Stimulated activated naive CD8-positive, alpha-beta T cell treated with anti-CD3 and anti-CD28 coated beads, Interleukin-15, Interleukin-2, amounts not matched to agents 100 U/mL and 50 U/mL, for 24 hours (primary cell): ENCODE measurements around the gene RNF180.
"Not testable (repeated sequence)": the region's sequence is repeated elsewhere in the genome, so short reads cannot be mapped to it uniquely, and the experiment has no call there.

Experiments
- ATAC-seq: fragments of 150-1000 bp; cut with Tn5 transposase; one replicate; pipeline ENCODE4 v1.10.0; 2021
- DNase-seq: peaks from one replicate; pipeline ENCODE4 v3.0.0; 2021

The RNF180 gene

GRCh38 chr5:64397552-64397951 lies 231.9 kb downstream of the RNF180 start:
- ATAC-seq = no peak
- no peak for DNase-seq

DNA sequence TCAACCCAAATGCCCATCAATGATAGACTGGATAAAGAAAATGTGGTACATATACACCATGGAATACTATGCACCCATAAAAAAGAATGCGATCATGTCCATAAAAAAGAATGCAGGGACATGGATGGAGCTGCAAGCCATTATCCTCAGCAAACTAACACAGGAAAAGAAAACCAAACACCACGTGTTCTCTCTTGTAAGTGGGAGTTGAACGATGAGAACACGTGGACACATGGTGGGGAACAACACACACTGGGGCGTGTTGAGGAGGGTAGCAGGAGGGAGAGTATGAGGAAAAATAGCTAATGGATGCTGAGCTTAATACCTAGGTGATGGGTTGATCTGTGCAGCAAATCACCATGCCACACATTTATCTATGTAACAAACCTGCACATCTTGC lies 233.1 kb downstream of the RNF180 start:
- not testable (repeated sequence) for ATAC-seq, DNase-seq

DNA sequence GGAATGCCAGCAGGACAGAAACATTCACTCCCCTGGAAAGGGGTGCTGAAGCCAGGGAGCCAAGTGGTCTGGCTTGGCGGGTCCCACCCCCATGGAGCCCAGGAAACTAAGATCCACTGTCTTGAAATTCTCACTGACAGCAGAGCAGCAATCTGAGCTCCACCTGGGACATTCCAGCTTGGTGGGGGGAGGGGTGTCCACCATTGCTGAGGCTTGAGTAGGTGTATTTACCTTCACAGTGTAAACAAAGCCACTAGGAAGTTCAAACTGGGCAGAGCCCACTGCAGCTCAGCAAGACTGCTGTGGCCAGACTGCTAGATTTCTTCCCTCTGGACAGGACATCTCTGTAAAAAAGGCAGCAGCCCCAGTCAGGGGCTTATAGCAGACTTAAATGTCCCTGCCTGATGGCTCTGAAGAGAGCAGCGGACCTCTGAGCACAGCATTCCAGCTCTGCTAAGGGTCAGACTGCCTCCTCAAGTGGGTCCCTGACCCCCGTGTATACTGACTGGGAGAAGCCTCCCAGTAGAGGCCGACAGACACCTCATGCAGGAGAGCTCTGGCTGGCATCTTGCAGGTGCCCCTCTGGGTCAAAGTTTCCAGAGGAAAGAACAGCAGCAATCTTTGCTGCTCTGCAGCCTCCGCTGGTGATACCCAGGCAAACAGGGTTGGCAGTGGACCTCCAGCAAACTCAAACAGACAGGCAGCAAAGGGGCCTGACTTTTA lies 241.6 kb downstream of the RNF180 start:
- ATAC-seq, DNase-seq: not testable (repeated sequence)

GRCh38 chr5:64417390-64417789 lies 251.7 kb downstream of the RNF180 start:
- DNase-seq (no peak), ATAC-seq (no peak)

DNA sequence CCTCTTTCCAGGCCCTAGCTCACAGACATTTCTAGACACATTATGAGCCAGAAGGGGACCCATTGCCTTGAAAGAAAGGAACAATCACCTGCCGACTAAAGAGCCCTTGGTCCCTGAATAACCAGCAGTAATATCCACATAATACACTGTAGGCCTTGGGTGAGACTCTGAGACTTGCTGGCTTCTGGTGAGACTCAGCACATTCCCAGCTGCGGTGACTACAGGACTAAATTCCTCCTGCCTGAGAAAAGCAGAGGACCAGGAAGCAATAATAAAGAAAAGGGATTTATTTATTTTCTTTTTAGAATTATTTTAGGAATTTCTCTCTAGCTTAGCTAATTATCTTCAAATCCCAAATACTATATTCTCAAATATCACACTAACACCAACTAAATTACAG lies 252.4 kb downstream of the RNF180 start:
- ATAC-seq (no peak), DNase-seq (no peak)
